H1 (cell line): Measurements from ENCODE around the gene CAPN7. TPM values are rescaled to one million over a fixed set of nuclear protein-coding genes. Genes with fewer than 3 reads are reported as not detected.

Experiments
- CTCF ChIA-PET: fragments of 300-600 bp; sonication (Branson Sonifier 250); formaldehyde crosslinking; loops from one replicate; lab custom pipeline; 2021; ENCODE audit not compliant: partially characterized antibody; lab: Charles Lee
- POLR2A ChIA-PET: fragments of 300-600 bp; sonication (Branson Sonifier 250); formaldehyde crosslinking; loops from one replicate; lab custom pipeline; 2021; ENCODE audit warnings: inconsistent platforms; ENCODE audit not compliant: partially characterized antibody; lab: Charles Lee
- DNase-seq, 2 experiments: peaks; one replicate each; pipeline versions ENCODE4 v3.0.0 to v3.0.0-alpha.2; 2010 to 2022; ENCODE audit warnings: low spot score in 2 of 2, low read depth in 1 of 2, mixed read lengths in 1 of 2
- FAIRE-seq: peaks from 2 replicates; lab custom pipeline; 2011; peaks lifted over from hg19 to GRCh38; lab: Jason Lieb, UNC
- H2AFZ ChIP-seq: 2 replicates; pipeline ENCODE4 v1.8.1; 2012; ENCODE audit warnings: low read length, inconsistent platforms
- H2AK5ac ChIP-seq: 2 replicates; pipeline ENCODE4 v1.6.1; 2013; ENCODE audit warnings: low read depth, low read length
- H2BK120ac ChIP-seq: replicated peaks from 2 replicates; pipeline ENCODE3; 2013; ENCODE audit warnings: low read depth, low read length, inconsistent platforms
- H2BK12ac ChIP-seq: 2 replicates; pipeline ENCODE4 v1.6.1; 2013; ENCODE audit warnings: low read depth, low read length
- H2BK15ac ChIP-seq: 2 replicates; pipeline ENCODE4 v1.6.1; 2013; ENCODE audit warnings: low read length
- H2BK20ac ChIP-seq: 2 replicates; pipeline ENCODE4 v1.6.1; 2013; ENCODE audit warnings: low read length
- H2BK5ac ChIP-seq: 2 replicates; pipeline ENCODE4 v1.6.1; 2013; ENCODE audit warnings: low read depth, low read length
- H3K14ac ChIP-seq: 2 replicates; pipeline ENCODE4 v1.6.1; 2013; ENCODE audit warnings: inconsistent platforms; ENCODE audit not compliant: insufficient read length
- H3K18ac ChIP-seq: 2 replicates; pipeline ENCODE4 v1.6.1; 2013; ENCODE audit warnings: low read length; ENCODE audit errors: extremely low read depth
- H3K23ac ChIP-seq: 2 replicates; pipeline ENCODE4 v1.6.1; 2013; ENCODE audit warnings: inconsistent platforms; ENCODE audit not compliant: insufficient read length
- H3K23me2 ChIP-seq: 2 replicates; pipeline ENCODE4 v1.6.1; 2013; ENCODE audit warnings: low read depth, low read length
- H3K27ac ChIP-seq: 2 replicates; pipeline ENCODE4 v1.6.1; 2011; ENCODE audit warnings: low read depth, low read length, inconsistent platforms
- H3K27me3 ChIP-seq, 4 experiments: replicated peaks in 1 of 4; 1 replicate in 1 of 4; 2 replicates in 3 of 4; pipeline versions ENCODE4 v1.6.1 to v1.8.1; 2011 to 2013; ENCODE audit warnings: low read length in 3 of 4, mild to moderate bottlenecking in 3 of 4, inconsistent platforms in 2 of 4, mixed read lengths in 2 of 4, moderate library complexity in 1 of 4; ENCODE audit not compliant: control insufficient read depth in 3 of 4, insufficient read depth in 3 of 4; ENCODE audit errors: extremely low read depth in 1 of 4
- H3K36me3 ChIP-seq, 4 experiments: 2 replicates each; pipeline versions ENCODE4 v1.6.1 to v1.8.1; 2011 to 2013; ENCODE audit warnings: mild to moderate bottlenecking in 4 of 4, low read length in 3 of 4, moderate library complexity in 2 of 4, control low read depth in 1 of 4, inconsistent platforms in 1 of 4; ENCODE audit not compliant: insufficient read depth in 4 of 4, control insufficient read depth in 2 of 4
- H3K4ac ChIP-seq: replicated peaks from 2 replicates; pipeline ENCODE3; 2013; ENCODE audit warnings: low read length, low read depth, mixed read lengths, inconsistent platforms; ENCODE audit not compliant: insufficient read length
- H3K4me1 ChIP-seq, 4 experiments: replicated peaks in 1 of 4; 1 replicate in 1 of 4; 2 replicates in 3 of 4; pipeline versions ENCODE4 v1.6.1 to v1.8.1; 2011 to 2013; ENCODE audit warnings: low read length in 3 of 4, inconsistent platforms in 2 of 4, mixed read lengths in 1 of 4; ENCODE audit not compliant: insufficient read depth in 4 of 4, control insufficient read depth in 3 of 4
- H3K4me2 ChIP-seq, 2 experiments: 2 replicates each; pipeline versions ENCODE4 v1.6.1 to v1.8.1; 2011 to 2013; ENCODE audit warnings: low read depth in 2 of 2, low read length in 2 of 2, control low read depth in 1 of 2, inconsistent platforms in 1 of 2, mild to moderate bottlenecking in 1 of 2; ENCODE audit not compliant: insufficient read depth in 1 of 2
- H3K4me3 ChIP-seq, 4 experiments: fragments of 200-600, 300-600 bp in 1 of 4; sonication (generic), shearing (Covaris generic), sonication (Bioruptor Twin) in 1 of 4; 2 replicates each; pipeline versions ENCODE4 v1.5.1 to v1.8.1; 2011 to 2016; ENCODE audit warnings: low read length in 4 of 4, low read depth in 3 of 4, control low read depth in 2 of 4, inconsistent platforms in 2 of 4, mild to moderate bottlenecking in 2 of 4, mixed read lengths in 1 of 4, moderate library complexity in 1 of 4; ENCODE audit not compliant: insufficient read depth in 2 of 4; ENCODE audit errors: extremely low read depth in 1 of 4
- H3K56ac ChIP-seq: replicated peaks from 2 replicates; pipeline ENCODE3; 2013; ENCODE audit warnings: low read depth, mild to moderate bottlenecking, mixed read lengths, low read length, inconsistent platforms; ENCODE audit not compliant: insufficient read length
- H3K79me1 ChIP-seq: 2 replicates; pipeline ENCODE4 v1.6.1; 2013; ENCODE audit warnings: low read depth, low read length, control low read depth
- H3K79me2 ChIP-seq, 2 experiments: 2 replicates each; pipeline versions ENCODE4 v1.6.1 to v1.8.1; 2012 to 2013; ENCODE audit warnings: low read length in 2 of 2, mild to moderate bottlenecking in 2 of 2, inconsistent platforms in 1 of 2; ENCODE audit not compliant: insufficient read depth in 2 of 2, control insufficient read depth in 1 of 2
- H3K9ac ChIP-seq, 4 experiments: replicated peaks in 1 of 4; 1 replicate in 1 of 4; 2 replicates in 3 of 4; pipeline versions ENCODE4 v1.6.1 to v1.8.1; 2011 to 2013; ENCODE audit warnings: low read depth in 3 of 4, low read length in 3 of 4, control low read depth in 2 of 4, mild to moderate bottlenecking in 2 of 4, moderate library complexity in 2 of 4, inconsistent platforms in 1 of 4; ENCODE audit errors: extremely low read depth in 1 of 4
- H3K9me3 ChIP-seq, 2 experiments: 2 replicates each; pipeline versions ENCODE4 v1.6.1 to v1.8.1; 2012 to 2013; ENCODE audit warnings: mild to moderate bottlenecking in 2 of 2, moderate library complexity in 2 of 2, control low read depth in 1 of 2, inconsistent platforms in 1 of 2, low read depth in 1 of 2, low read length in 1 of 2, mixed read lengths in 1 of 2; ENCODE audit not compliant: insufficient read depth in 2 of 2
- H4K20me1 ChIP-seq, 2 experiments: replicated peaks in 1 of 2; 2 replicates each; pipeline versions ENCODE3 to v1.8.1; 2011 to 2013; ENCODE audit warnings: inconsistent platforms in 2 of 2, low read length in 2 of 2, mild to moderate bottlenecking in 1 of 2; ENCODE audit not compliant: insufficient read depth in 2 of 2, control insufficient read depth in 1 of 2
- H4K5ac ChIP-seq: 2 replicates; pipeline ENCODE4 v1.6.1; 2013; ENCODE audit warnings: low read length, low read depth, mixed read lengths, inconsistent platforms; ENCODE audit not compliant: insufficient read length
- H4K8ac ChIP-seq: 2 replicates; pipeline ENCODE4 v1.8.0; 2013; ENCODE audit warnings: mild to moderate bottlenecking, moderate library complexity, low read length, inconsistent platforms; ENCODE audit not compliant: insufficient read depth; ENCODE audit errors: extremely low read depth
- H4K91ac ChIP-seq: replicated peaks from 2 replicates; pipeline ENCODE3; 2013; ENCODE audit warnings: low read length, mixed read lengths, inconsistent platforms; ENCODE audit not compliant: insufficient read length
- CBX8 ChIP-seq: fragments of 300-800, 300-1000 bp; sonication (generic); IDR thresholded peaks from 2 replicates; pipeline ENCODE4 v1.7.1; 2016; ENCODE audit warnings: low read depth, low read length, borderline replicate concordance
- EGR1 ChIP-seq: IDR thresholded peaks from 2 replicates; pipeline ENCODE4 v1.6.1; 2011; ENCODE audit warnings: low read depth, low read length, borderline replicate concordance
- JUN ChIP-seq: IDR thresholded peaks from 2 replicates; pipeline ENCODE4 v1.6.1; 2011; ENCODE audit warnings: low read depth, mild to moderate bottlenecking, improper control_type of control experiment, low read length
- KDM4A ChIP-seq: IDR thresholded peaks from one replicate; pipeline ENCODE4 v1.7.1; 2012; ENCODE audit warnings: low read depth, mild to moderate bottlenecking, moderate library complexity, low read length, inconsistent platforms; ENCODE audit not compliant: severe bottlenecking
- RBBP5 ChIP-seq: IDR thresholded peaks from 2 replicates; pipeline ENCODE4 v1.7.1; 2012; ENCODE audit warnings: low read depth, mild to moderate bottlenecking, inconsistent platforms, low read length, moderate library complexity, borderline replicate concordance
- SP2 ChIP-seq: IDR thresholded peaks from 2 replicates; pipeline ENCODE4 v1.6.1; 2012; ENCODE audit warnings: mild to moderate bottlenecking, low read length, inconsistent platforms
- WGBS, 2 experiments: shearing (Covaris generic) in 1 of 2; methylation state at CpG; one replicate each; pipeline versions ENCODE4 v1.1.6 to v1.1.7; 2013 to 2015; ENCODE audit warnings: low lambda C conversion rate in 2 of 2, mixed read lengths in 2 of 2, inconsistent platforms in 1 of 2, low coverage in 1 of 2, missing lambda C conversion rate in 1 of 2; ENCODE audit not compliant: insufficient replicate concordance in 2 of 2, insufficient coverage in 1 of 2, insufficient read length in 1 of 2; ENCODE audit errors: extremely low coverage in 1 of 2, missing lambda C conversion rate in 1 of 2; 5-methylcytosine and 5-hydroxymethylcytosine counted together
- polyA plus RNA-seq, 7 experiments: library from polyadenylated mRNA; depleted of rRNA in 3 of 7; stranded (reverse) in 5 of 7; unstranded in 2 of 7; fragments of >200 nt in 5 of 7; fragments of 200-250 nt in 2 of 7; gene quantifications; 1 replicate in 5 of 7; 2 replicates in 1 of 7; 4 replicates in 1 of 7; pipeline versions ENCODE4 v1.2.1 to v1.2.3, GENCODE V29; 2011 to 2013; ENCODE audit warnings: missing spikeins in 2 of 7, mixed read lengths in 2 of 7
- total RNA-seq: library from RNA; stranded (reverse); fragmentation: NEBNext Ultra II Directional; extraction: Animal tissue kit (Norgen Biotek cat#: 25700); gene quantifications from 2 replicates; pipeline ENCODE4 v1.2.1, GENCODE V29; 2021

The CAPN7 gene
- total and polyA plus RNA-seq, 2 of the 8 experiments (the other 6 are each of a cell fraction or from before 2014, with no cell fraction given), result 5.3 to 13.2 TPM

DNA sequence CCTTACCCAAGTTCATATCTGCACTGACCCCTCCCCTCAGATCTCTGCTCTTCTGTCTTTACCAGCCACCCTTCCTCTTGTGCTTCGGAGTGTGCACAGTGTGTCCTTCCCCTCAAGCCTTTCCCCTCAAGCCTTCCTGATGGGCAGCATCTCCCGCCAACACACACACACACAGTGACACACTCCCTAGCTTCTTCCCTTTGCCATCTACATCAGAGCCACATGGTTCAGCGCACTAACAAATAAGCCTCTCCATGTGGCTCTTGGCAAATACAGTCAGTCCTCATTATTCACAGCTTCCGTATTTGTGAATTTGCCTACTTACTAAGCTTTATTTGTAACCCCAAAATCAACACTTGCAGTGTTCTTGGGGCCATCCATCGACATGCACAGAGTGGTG is 88.9 kb downstream of the CAPN7 start:
- Histone ChIP-seq H3K9ac (no peak overlapping the region), H2BK12ac (no peak overlapping the region), H4K8ac (no peak overlapping the region), H3K36me3 (no peaks in the 10 kb centered on the region), H3K4ac (no peak overlapping the region), H3K18ac (no peak overlapping the region), H3K4me2 (no peak overlapping the region), H3K4me1 (no peaks in the 10 kb centered on the region), H3K14ac (no peak overlapping the region), H3K23ac (no peak overlapping the region), H2BK5ac (no peak overlapping the region; the same call in 1 of the 2 replicates), H2BK15ac (no peak overlapping the region), H4K91ac (no peak overlapping the region), H3K79me1 (no peaks in the 10 kb centered on the region), H3K23me2 (no peaks in the 10 kb centered on the region; the same call in 1 of the 2 replicates), H3K4me3 (no peak overlapping the region), H3K56ac (no peak overlapping the region), H3K9me3 (no peaks in the 10 kb centered on the region), H4K5ac (no peak overlapping the region), H3K27ac (no peak overlapping the region), H2AK5ac (no peak overlapping the region), H3K79me2 (no peaks in the 10 kb centered on the region), H4K20me1 (peaks cover 0 to 3% of the 10 kb centered on the region in 2 experiments), H2AFZ (no peak overlapping the region), H3K27me3 (no peaks in the 10 kb centered on the region), H2BK20ac (no peak overlapping the region), H2BK120ac (no peak overlapping the region)
- 88% methylated on average over 5 of the region's 5 CpGs; no CpG with 5 or more reads in 1 of the 2 experiments for WGBS, 2 experiments
- TF ChIP-seq JUN (no peak), CBX8 (no peak), KDM4A (no peak), EGR1 (no peak), SP2 (no peak), RBBP5 (no peak)
- FAIRE-seq (no peak), DNase-seq (no peak)
- ChIA-PET POLR2A (no interaction called here), CTCF (interaction anchor here (0.7 to 2.4 kb wide), 10 partner anchors 9 to 186 kb away, joined by 4 to 15 read pairs (median 4); no protein-coding TSS in a partner anchor)
